ENCODE results near the gene C17orf113. TPM values are rescaled to one million over a fixed set of nuclear protein-coding genes. Genes with fewer than 3 reads are reported as not detected.

Gene C17orf113
- total and polyA plus RNA-seq, 9 donors = 0.93 to 1.8 (median 1.4) TPM

GRCh38 chr17:42041619-42042018, 8.8 kb downstream of the C17orf113 start:
- H3K36me3 ChIP-seq (ENCODE audit: control insufficient read depth, insufficient read depth, low read length) = peaks cover 8% of the 10 kb centered on the region
- no peaks in the 10 kb centered on the region for H3K4me1 ChIP-seq (ENCODE audit: control insufficient read depth, insufficient read depth, low read length)
- no peak overlapping the region for H3K4me3 ChIP-seq (ENCODE audit: low read length)
- H3K27me3 ChIP-seq (ENCODE audit: control insufficient read depth, insufficient read depth, low read length) = no peaks in the 10 kb centered on the region
- no peak overlapping the region for H3K27ac ChIP-seq (ENCODE audit: low read length)
- no peak for DNase-seq
- no peaks in the 10 kb centered on the region for H3K9me3 ChIP-seq (replicated peaks; ENCODE audit: control insufficient read depth, low read depth, low read length)

GRCh38 chr17:42040818-42041217, 9.6 kb downstream of the C17orf113 start:
- Histone ChIP-seq H3K36me3 (ENCODE audit: control insufficient read depth, insufficient read depth, low read length) (peaks cover 8% of the 10 kb centered on the region), H3K27me3 (ENCODE audit: control insufficient read depth, insufficient read depth, low read length) (no peaks in the 10 kb centered on the region), H3K9me3 (replicated peaks; ENCODE audit: control insufficient read depth, low read depth, low read length) (no peaks in the 10 kb centered on the region), H3K27ac (ENCODE audit: low read length) (no peak overlapping the region), H3K4me1 (ENCODE audit: control insufficient read depth, insufficient read depth, low read length) (no peaks in the 10 kb centered on the region), H3K4me3 (ENCODE audit: low read length) (no peak overlapping the region)
- DNase-seq = no peak
- 89% methylated on average over 10 of the region's 10 CpGs for WGBS (ENCODE audit: insufficient coverage)

GRCh38 chr17:42039794-42040763, 10.3 kb downstream of the C17orf113 start:
- Histone ChIP-seq H3K4me3 (ENCODE audit: low read length) (no peak overlapping the region), H3K4me1 (ENCODE audit: control insufficient read depth, insufficient read depth, low read length) (no peaks in the 10 kb centered on the region), H3K27ac (ENCODE audit: low read length) (no peak overlapping the region), H3K9me3 (replicated peaks; ENCODE audit: control insufficient read depth, low read depth, low read length) (no peaks in the 10 kb centered on the region), H3K27me3 (ENCODE audit: control insufficient read depth, insufficient read depth, low read length) (no peaks in the 10 kb centered on the region), H3K36me3 (ENCODE audit: control insufficient read depth, insufficient read depth, low read length) (peaks cover 8% of the 10 kb centered on the region)
- 35% methylated on average over 77 of the region's 77 CpGs for WGBS (ENCODE audit: insufficient coverage)
- no peak for DNase-seq

GRCh38 chr17:42038221-42038973, 12.0 kb downstream of the C17orf113 start:
- Histone ChIP-seq H3K4me3 (ENCODE audit: low read length) (no peak overlapping the region), H3K36me3 (ENCODE audit: control insufficient read depth, insufficient read depth, low read length) (peaks cover 8% of the 10 kb centered on the region), H3K9me3 (replicated peaks; ENCODE audit: control insufficient read depth, low read depth, low read length) (no peaks in the 10 kb centered on the region), H3K27ac (ENCODE audit: low read length) (no peak overlapping the region), H3K27me3 (ENCODE audit: control insufficient read depth, insufficient read depth, low read length) (no peaks in the 10 kb centered on the region), H3K4me1 (ENCODE audit: control insufficient read depth, insufficient read depth, low read length) (no peaks in the 10 kb centered on the region)
- no peak for DNase-seq
- 60% methylated on average over 3 of the region's 5 CpGs for WGBS (ENCODE audit: insufficient coverage)

GRCh38 chr17:42034059-42034458, 16.3 kb downstream of the C17orf113 start:
- no peak for DNase-seq
- WGBS (ENCODE audit: insufficient coverage) = 36% methylated on average over 4 of the region's 6 CpGs
- Histone ChIP-seq H3K9me3 (replicated peaks; ENCODE audit: control insufficient read depth, low read depth, low read length) (no peaks in the 10 kb centered on the region), H3K27ac (ENCODE audit: low read length) (no peak overlapping the region), H3K4me3 (ENCODE audit: low read length) (no peak overlapping the region), H3K4me1 (ENCODE audit: control insufficient read depth, insufficient read depth, low read length) (peaks cover 3% of the 10 kb centered on the region), H3K36me3 (ENCODE audit: control insufficient read depth, insufficient read depth, low read length) (peaks cover 2% of the 10 kb centered on the region), H3K27me3 (ENCODE audit: control insufficient read depth, insufficient read depth, low read length) (no peaks in the 10 kb centered on the region)

- Histone ChIP-seq H3K27ac (ENCODE audit: low read length) (no peak overlapping the region), H3K4me3 (ENCODE audit: low read length) (no peak overlapping the region), H3K9me3 (replicated peaks; ENCODE audit: control insufficient read depth, low read depth, low read length) (no peaks in the 10 kb centered on the region), H3K36me3 (ENCODE audit: control insufficient read depth, insufficient read depth, low read length) (peaks cover 2% of the 10 kb centered on the region), H3K27me3 (ENCODE audit: control insufficient read depth, insufficient read depth, low read length) (no peaks in the 10 kb centered on the region), H3K4me1 (ENCODE audit: control insufficient read depth, insufficient read depth, low read length) (peaks cover 28% of the 10 kb centered on the region)
- 23% methylated on average over 4 of the region's 6 CpGs for WGBS (ENCODE audit: insufficient coverage)
- DNase-seq = peak; percentile 31
These were observed 18.8 kb downstream of the C17orf113 start for GRCh38 chr17:42031584-42031983.

GRCh38 chr17:42028791-42029127, 21.6 kb downstream of the C17orf113 start:
- Histone ChIP-seq H3K9me3 (replicated peaks; ENCODE audit: control insufficient read depth, low read depth, low read length) (no peaks in the 10 kb centered on the region), H3K4me1 (ENCODE audit: control insufficient read depth, insufficient read depth, low read length) (peaks cover 45% of the 10 kb centered on the region), H3K27me3 (ENCODE audit: control insufficient read depth, insufficient read depth, low read length) (no peaks in the 10 kb centered on the region), H3K4me3 (ENCODE audit: low read length) (no peak overlapping the region), H3K36me3 (ENCODE audit: control insufficient read depth, insufficient read depth, low read length) (peaks cover 12% of the 10 kb centered on the region), H3K27ac (ENCODE audit: low read length) (peak overlapping the region; percentile 71)
- DNase-seq = no peak
- 95% methylated on average over 4 of the region's 7 CpGs for WGBS (ENCODE audit: insufficient coverage)

GRCh38 chr17:42027961-42028790, 22.2 kb downstream of the C17orf113 start:
- peaks cover 18% of the 10 kb centered on the region for H3K36me3 ChIP-seq (ENCODE audit: control insufficient read depth, insufficient read depth, low read length)
- H3K4me3 ChIP-seq (ENCODE audit: low read length) = no peak overlapping the region
- peaks cover 46% of the 10 kb centered on the region for H3K4me1 ChIP-seq (ENCODE audit: control insufficient read depth, insufficient read depth, low read length)
- 28% methylated on average over 13 of the region's 19 CpGs for WGBS (ENCODE audit: insufficient coverage)
- no peaks in the 10 kb centered on the region for H3K9me3 ChIP-seq (replicated peaks; ENCODE audit: control insufficient read depth, low read depth, low read length)
- no peaks in the 10 kb centered on the region for H3K27me3 ChIP-seq (ENCODE audit: control insufficient read depth, insufficient read depth, low read length)
- H3K27ac ChIP-seq (ENCODE audit: low read length) = peak overlapping the region; percentile 71
- peak; percentile 24 for DNase-seq

GRCh38 chr17:42027590-42027889, 22.9 kb downstream of the C17orf113 start:
- Histone ChIP-seq H3K9me3 (replicated peaks; ENCODE audit: control insufficient read depth, low read depth, low read length) (no peaks in the 10 kb centered on the region), H3K27me3 (ENCODE audit: control insufficient read depth, insufficient read depth, low read length) (no peaks in the 10 kb centered on the region), H3K4me1 (ENCODE audit: control insufficient read depth, insufficient read depth, low read length) (peaks cover 46% of the 10 kb centered on the region), H3K27ac (ENCODE audit: low read length) (peak overlapping the region; percentile 71), H3K4me3 (ENCODE audit: low read length) (no peak overlapping the region), H3K36me3 (ENCODE audit: control insufficient read depth, insufficient read depth, low read length) (peaks cover 25% of the 10 kb centered on the region)
- peak; percentile 58 for DNase-seq
- 29% methylated on average over 4 of the region's 5 CpGs for WGBS (ENCODE audit: insufficient coverage)

Measured in muscle of leg (tissue), 11 donors.